SK-N-SH (cell line): ENCODE data around the gene STIM1. TPM values are rescaled to one million over a fixed set of nuclear protein-coding genes. Genes with fewer than 3 reads are reported as not detected.

Experiments
- CTCF ChIA-PET: fragments of 300-600, 350-600 bp; formaldehyde crosslinking; extraction: SDS; loops from one replicate; lab custom pipeline; 2021; lab: Yijun Ruan, JAX
- POLR2A ChIA-PET: fragments of 350-600 bp; sonication (Branson Sonifier 250); formaldehyde crosslinking; extraction: SDS; loops from one replicate; lab custom pipeline; 2020; ENCODE audit warnings: antibody characterized with exemption, inconsistent platforms; lab: Yijun Ruan, JAX
- DNase-seq: peaks from one replicate; pipeline ENCODE4 v3.0.0; 2012
- H2AFZ ChIP-seq: fragments of 200-600 bp; sonication (generic); 2 replicates; pipeline ENCODE4 v1.8.1; 2016; ENCODE audit warnings: antibody characterized with exemption, mild to moderate bottlenecking, low read depth
- H3F3A ChIP-seq: fragments of 200-600 bp; sonication (generic); replicated peaks from 2 replicates; pipeline ENCODE3; 2016; ENCODE audit warnings: antibody characterized with exemption, mild to moderate bottlenecking; ENCODE audit not compliant: insufficient read depth
- H3K27ac ChIP-seq, 2 experiments: fragments of 200-500 bp in 1 of 2; fragments of 200-600 bp in 1 of 2; sonication (Bioruptor generic) in 1 of 2; sonication (generic), shearing (Covaris generic) in 1 of 2; 2 replicates each; pipeline versions ENCODE4 v1.5.1 to v1.6.1; 2014 to 2016; ENCODE audit warnings: low read depth in 2 of 2, inconsistent platforms in 1 of 2, low read length in 1 of 2, mild to moderate bottlenecking in 1 of 2, mixed read lengths in 1 of 2
- H3K27me3 ChIP-seq: fragments of 200-600 bp; sonication (generic), shearing (Covaris generic); 2 replicates; pipeline ENCODE4 v1.6.1; 2016; ENCODE audit warnings: mixed run types; ENCODE audit not compliant: insufficient read depth
- H3K36me3 ChIP-seq, 2 experiments: fragments of 200-500 bp in 1 of 2; fragments of 200-600 bp in 1 of 2; sonication (Bioruptor generic) in 1 of 2; sonication (generic) in 1 of 2; replicated peaks in 1 of 2; 2 replicates each; pipeline versions ENCODE3 to v1.5.1; 2014 to 2016; ENCODE audit warnings: low read length in 1 of 2, mild to moderate bottlenecking in 1 of 2; ENCODE audit not compliant: insufficient read depth in 2 of 2, control insufficient read depth in 1 of 2
- H3K4me1 ChIP-seq, 2 experiments: fragments of 200-500 bp in 1 of 2; fragments of 200-600 bp in 1 of 2; sonication (Bioruptor generic) in 1 of 2; sonication (generic), shearing (Covaris generic) in 1 of 2; 2 replicates each; pipeline versions ENCODE4 v1.5.1 to v1.6.1; 2014 to 2016; ENCODE audit warnings: low read depth in 1 of 2, low read length in 1 of 2, mixed run types in 1 of 2; ENCODE audit not compliant: insufficient read depth in 2 of 2, control insufficient read depth in 1 of 2
- H3K4me2 ChIP-seq: fragments of 200-600 bp; sonication (generic), shearing (Covaris generic); 2 replicates; pipeline ENCODE4 v1.6.1; 2017; ENCODE audit warnings: mixed run types
- H3K4me3 ChIP-seq, 2 experiments: fragments of 200-500 bp in 1 of 2; fragments of 200-600 bp in 1 of 2; sonication (Bioruptor generic) in 1 of 2; sonication (generic), shearing (Covaris generic) in 1 of 2; 2 replicates each; pipeline versions ENCODE4 v1.5.1 to v1.8.1; 2014 to 2016; ENCODE audit warnings: low read depth in 2 of 2, inconsistent platforms in 1 of 2, low read length in 1 of 2, mild to moderate bottlenecking in 1 of 2, mixed read lengths in 1 of 2, moderate library complexity in 1 of 2
- H3K79me2 ChIP-seq: fragments of 200-600 bp; sonication (generic); 2 replicates; pipeline ENCODE4 v1.8.1; 2017; ENCODE audit warnings: mild to moderate bottlenecking; ENCODE audit not compliant: insufficient read depth
- H3K9ac ChIP-seq: fragments of 200-600 bp; sonication (generic); 2 replicates; pipeline ENCODE4 v1.6.1; 2017; ENCODE audit warnings: mixed run types
- H3K9me2 ChIP-seq: fragments of 200-600 bp; sonication (generic); 2 replicates; pipeline ENCODE4 v1.6.1; 2017; ENCODE audit warnings: mixed run types
- H3K9me3 ChIP-seq: fragments of 200-600 bp; sonication (generic); 2 replicates; pipeline ENCODE4 v1.6.1; 2017; ENCODE audit warnings: mixed run types, mild to moderate bottlenecking, moderate library complexity
- H4K20me1 ChIP-seq: fragments of 200-600 bp; sonication (generic); 2 replicates; pipeline ENCODE4 v1.6.1; 2017; ENCODE audit warnings: mild to moderate bottlenecking, mixed run types; ENCODE audit not compliant: insufficient read depth
- ELF1 ChIP-seq: IDR thresholded peaks from 2 replicates; pipeline ENCODE4 v1.4.0; 2012
- EP300 ChIP-seq, 2 experiments: IDR thresholded peaks; 2 replicates each; pipeline versions ENCODE4 v1.4.0 to v1.6.1; 2012; ENCODE audit warnings: borderline replicate concordance in 1 of 2, low read depth in 1 of 2, low read length in 1 of 2
- FOXJ3 ChIP-seq: sonication (generic); formaldehyde crosslinking; IDR thresholded peaks from 2 replicates; pipeline ENCODE4 v1.5.1; 2020; ENCODE audit warnings: mild to moderate bottlenecking, missing genetic modification reagents
- FOXM1 ChIP-seq: IDR thresholded peaks from 2 replicates; pipeline ENCODE4 v1.4.0; 2012; ENCODE audit warnings: low read depth, mild to moderate bottlenecking
- GABPA ChIP-seq: IDR thresholded peaks from 2 replicates; pipeline ENCODE4 v1.4.0; 2012; ENCODE audit warnings: low read depth, mild to moderate bottlenecking
- NFIC ChIP-seq: IDR thresholded peaks from 2 replicates; pipeline ENCODE4 v1.4.0; 2012; ENCODE audit warnings: borderline replicate concordance
- NRF1 ChIP-seq: IDR thresholded peaks from 2 replicates; pipeline ENCODE4 v1.6.1; 2012; ENCODE audit warnings: low read depth, mild to moderate bottlenecking, low read length
- RCOR1 ChIP-seq: fragments of 150-350 bp; IDR thresholded peaks from 2 replicates; pipeline ENCODE4 v1.6.1; 2017; ENCODE audit warnings: antibody characterized with exemption, low read length
- SMC3 ChIP-seq: IDR thresholded peaks from 2 replicates; pipeline ENCODE4 v1.6.1; 2012; ENCODE audit warnings: low read depth, low read length, improper control_type of control experiment
- TAF1 ChIP-seq: IDR thresholded peaks from 2 replicates; pipeline ENCODE4 v1.6.1; 2012; ENCODE audit warnings: low read depth, mild to moderate bottlenecking, low read length, moderate library complexity, borderline replicate concordance
- YY1 ChIP-seq: IDR thresholded peaks from 2 replicates; pipeline ENCODE4 v1.4.0; 2012; ENCODE audit warnings: low read depth, mild to moderate bottlenecking
- WGBS: methylation state at CpG from one replicate; pipeline ENCODE4 v1.1.6; 2017; ENCODE audit warnings: low lambda C conversion rate; 5-methylcytosine and 5-hydroxymethylcytosine counted together
- polyA plus RNA-seq, 3 experiments: library from polyadenylated mRNA; depleted of rRNA; stranded (reverse); fragments of >200 nt; gene quantifications; 2 replicates each; pipeline ENCODE4 v1.2.3, GENCODE V29; 2012
- TF ChIP-seq, protein P1 (sequence below): IDR thresholded peaks from 2 replicates; pipeline ENCODE4 v1.6.1; 2012; ENCODE audit warnings: mild to moderate bottlenecking, low read depth, low read length, moderate library complexity
- TF ChIP-seq, protein P2 (sequence below): IDR thresholded peaks from 2 replicates; pipeline ENCODE4 v1.4.0; 2012; ENCODE audit warnings: low read depth
- TF ChIP-seq, protein P3 (sequence below): fragments of 200-600 bp; sonication (generic); IDR thresholded peaks from 2 replicates; pipeline ENCODE4 v1.6.1; 2017; ENCODE audit warnings: antibody characterized with exemption, mild to moderate bottlenecking, moderate library complexity
- TF ChIP-seq, protein P4 (sequence below): fragments of 150-350 bp; IDR thresholded peaks from 2 replicates; pipeline ENCODE4 v1.6.1; 2016; ENCODE audit warnings: mild to moderate bottlenecking, low read depth, low read length
- TF ChIP-seq, protein P5 (sequence below): IDR thresholded peaks from 2 replicates; pipeline ENCODE4; 2012

STIM1 gene
- polyA plus RNA-seq, 1 of the 3 experiments (the other 2 are of a cell fraction) = 29.5 TPM

DNA sequence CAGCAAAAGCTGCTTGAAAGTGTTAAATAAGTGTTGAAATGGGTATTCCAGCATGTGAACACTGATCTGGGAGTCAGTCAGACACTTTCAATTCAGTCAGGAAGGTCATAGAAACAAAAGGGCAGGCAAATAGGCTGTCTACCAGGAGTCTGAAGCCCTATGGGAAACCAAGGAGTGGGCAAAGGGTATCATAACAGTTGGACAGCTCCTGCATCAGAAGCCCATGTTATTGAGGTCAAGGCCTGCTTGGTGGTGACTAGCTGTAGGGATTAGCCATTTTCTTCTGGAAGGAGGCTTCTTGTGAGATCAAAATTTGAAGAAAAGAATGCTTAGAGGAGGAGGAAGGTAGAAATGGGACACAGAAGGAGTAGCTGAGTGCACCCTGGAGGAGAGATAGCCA, 97.3 kb downstream of the STIM1 start:
- H3K27me3 ChIP-seq = no peaks in the 10 kb centered on the region
- ChIA-PET POLR2A (no interaction called here), CTCF (interaction anchor here (0.7 to 1.6 kb wide), 4 partner anchors 22 to 120 kb away, joined by 3 to 5 read pairs (median 3); no protein-coding TSS in a partner anchor)
- no peak overlapping the region for H3K4me3 ChIP-seq
- no peaks in the 10 kb centered on the region for H3K9me2 ChIP-seq
- no peak overlapping the region for H3K9ac ChIP-seq
- no peaks in the 10 kb centered on the region for H4K20me1 ChIP-seq
- H3K9me3 ChIP-seq = no peaks in the 10 kb centered on the region
- H3K36me3 ChIP-seq = no peaks in the 10 kb centered on the region
- DNase-seq = no peak
- no peak overlapping the region for H3K27ac ChIP-seq
- H3K4me1 ChIP-seq = peaks cover 0 to 9% of the 10 kb centered on the region in 2 experiments; a peak in 2 of 4 replicates
- no peak for TF ChIP-seq YY1
- no peak for TF ChIP-seq NFIC
- TF ChIP-seq, protein P1, sequence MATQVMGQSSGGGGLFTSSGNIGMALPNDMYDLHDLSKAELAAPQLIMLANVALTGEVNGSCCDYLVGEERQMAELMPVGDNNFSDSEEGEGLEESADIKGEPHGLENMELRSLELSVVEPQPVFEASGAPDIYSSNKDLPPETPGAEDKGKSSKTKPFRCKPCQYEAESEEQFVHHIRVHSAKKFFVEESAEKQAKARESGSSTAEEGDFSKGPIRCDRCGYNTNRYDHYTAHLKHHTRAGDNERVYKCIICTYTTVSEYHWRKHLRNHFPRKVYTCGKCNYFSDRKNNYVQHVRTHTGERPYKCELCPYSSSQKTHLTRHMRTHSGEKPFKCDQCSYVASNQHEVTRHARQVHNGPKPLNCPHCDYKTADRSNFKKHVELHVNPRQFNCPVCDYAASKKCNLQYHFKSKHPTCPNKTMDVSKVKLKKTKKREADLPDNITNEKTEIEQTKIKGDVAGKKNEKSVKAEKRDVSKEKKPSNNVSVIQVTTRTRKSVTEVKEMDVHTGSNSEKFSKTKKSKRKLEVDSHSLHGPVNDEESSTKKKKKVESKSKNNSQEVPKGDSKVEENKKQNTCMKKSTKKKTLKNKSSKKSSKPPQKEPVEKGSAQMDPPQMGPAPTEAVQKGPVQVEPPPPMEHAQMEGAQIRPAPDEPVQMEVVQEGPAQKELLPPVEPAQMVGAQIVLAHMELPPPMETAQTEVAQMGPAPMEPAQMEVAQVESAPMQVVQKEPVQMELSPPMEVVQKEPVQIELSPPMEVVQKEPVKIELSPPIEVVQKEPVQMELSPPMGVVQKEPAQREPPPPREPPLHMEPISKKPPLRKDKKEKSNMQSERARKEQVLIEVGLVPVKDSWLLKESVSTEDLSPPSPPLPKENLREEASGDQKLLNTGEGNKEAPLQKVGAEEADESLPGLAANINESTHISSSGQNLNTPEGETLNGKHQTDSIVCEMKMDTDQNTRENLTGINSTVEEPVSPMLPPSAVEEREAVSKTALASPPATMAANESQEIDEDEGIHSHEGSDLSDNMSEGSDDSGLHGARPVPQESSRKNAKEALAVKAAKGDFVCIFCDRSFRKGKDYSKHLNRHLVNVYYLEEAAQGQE = peak; percentile 76; the same call in 1 of the 2 replicates
- H3K4me2 ChIP-seq = no peak overlapping the region
- H3F3A ChIP-seq = peaks cover 3% of the 10 kb centered on the region
- no peaks in the 10 kb centered on the region for H3K79me2 ChIP-seq
- no peak overlapping the region for H2AFZ ChIP-seq

DNA sequence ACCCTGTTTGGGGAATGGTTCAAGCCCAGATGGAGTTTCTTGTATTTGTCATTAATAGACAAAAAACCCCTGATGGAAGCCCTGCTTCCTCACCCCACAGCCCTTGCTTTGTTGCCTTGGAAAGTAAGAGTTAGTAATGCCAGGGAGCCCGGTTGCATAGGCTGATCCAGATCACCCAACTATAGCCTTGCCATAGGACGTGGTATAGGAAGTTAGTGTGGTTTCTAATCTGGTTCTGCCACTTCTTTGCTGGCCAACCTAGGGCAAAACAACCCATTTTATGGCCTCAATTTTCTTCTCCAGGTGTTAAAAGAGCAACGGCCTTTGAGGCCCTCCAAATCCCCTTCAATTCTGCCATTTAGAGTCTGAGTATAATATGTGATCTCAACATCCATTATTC, 97.9 kb downstream of the STIM1 start:
- Histone ChIP-seq H3K27me3 (no peaks in the 10 kb centered on the region), H3K9me2 (no peaks in the 10 kb centered on the region), H3K79me2 (no peaks in the 10 kb centered on the region), H3K9me3 (no peaks in the 10 kb centered on the region), H2AFZ (no peak overlapping the region), H3K36me3 (no peaks in the 10 kb centered on the region), H3K9ac (no peak overlapping the region), H3K27ac (no peak overlapping the region), H4K20me1 (no peaks in the 10 kb centered on the region), H3K4me3 (no peak overlapping the region), H3K4me1 (peaks cover 0 to 9% of the 10 kb centered on the region in 2 experiments; a peak in 2 of 4 replicates), H3F3A (peaks cover 3% of the 10 kb centered on the region), H3K4me2 (no peak overlapping the region)
- no peak for DNase-seq
- TF ChIP-seq TAF1 (no peak), FOXM1 (no peak), SMC3 (no peak), RCOR1 (no peak), YY1 (no peak), FOXJ3 (CRISPR knock-in tag) (no peak), NRF1 (no peak), GABPA (no peak), EP300 (IDR thresholded peaks at IDR 0.05; ENCODE audit: borderline replicate concordance in 1 of 2, low read depth in 1 of 2, low read length in 1 of 2) (no peak), ELF1 (no peak)
- TF ChIP-seq, protein P2, sequence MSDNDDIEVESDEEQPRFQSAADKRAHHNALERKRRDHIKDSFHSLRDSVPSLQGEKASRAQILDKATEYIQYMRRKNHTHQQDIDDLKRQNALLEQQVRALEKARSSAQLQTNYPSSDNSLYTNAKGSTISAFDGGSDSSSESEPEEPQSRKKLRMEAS = no peak
- TF ChIP-seq, protein P3, sequence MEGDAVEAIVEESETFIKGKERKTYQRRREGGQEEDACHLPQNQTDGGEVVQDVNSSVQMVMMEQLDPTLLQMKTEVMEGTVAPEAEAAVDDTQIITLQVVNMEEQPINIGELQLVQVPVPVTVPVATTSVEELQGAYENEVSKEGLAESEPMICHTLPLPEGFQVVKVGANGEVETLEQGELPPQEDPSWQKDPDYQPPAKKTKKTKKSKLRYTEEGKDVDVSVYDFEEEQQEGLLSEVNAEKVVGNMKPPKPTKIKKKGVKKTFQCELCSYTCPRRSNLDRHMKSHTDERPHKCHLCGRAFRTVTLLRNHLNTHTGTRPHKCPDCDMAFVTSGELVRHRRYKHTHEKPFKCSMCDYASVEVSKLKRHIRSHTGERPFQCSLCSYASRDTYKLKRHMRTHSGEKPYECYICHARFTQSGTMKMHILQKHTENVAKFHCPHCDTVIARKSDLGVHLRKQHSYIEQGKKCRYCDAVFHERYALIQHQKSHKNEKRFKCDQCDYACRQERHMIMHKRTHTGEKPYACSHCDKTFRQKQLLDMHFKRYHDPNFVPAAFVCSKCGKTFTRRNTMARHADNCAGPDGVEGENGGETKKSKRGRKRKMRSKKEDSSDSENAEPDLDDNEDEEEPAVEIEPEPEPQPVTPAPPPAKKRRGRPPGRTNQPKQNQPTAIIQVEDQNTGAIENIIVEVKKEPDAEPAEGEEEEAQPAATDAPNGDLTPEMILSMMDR = no peak
- TF ChIP-seq, protein P4, sequence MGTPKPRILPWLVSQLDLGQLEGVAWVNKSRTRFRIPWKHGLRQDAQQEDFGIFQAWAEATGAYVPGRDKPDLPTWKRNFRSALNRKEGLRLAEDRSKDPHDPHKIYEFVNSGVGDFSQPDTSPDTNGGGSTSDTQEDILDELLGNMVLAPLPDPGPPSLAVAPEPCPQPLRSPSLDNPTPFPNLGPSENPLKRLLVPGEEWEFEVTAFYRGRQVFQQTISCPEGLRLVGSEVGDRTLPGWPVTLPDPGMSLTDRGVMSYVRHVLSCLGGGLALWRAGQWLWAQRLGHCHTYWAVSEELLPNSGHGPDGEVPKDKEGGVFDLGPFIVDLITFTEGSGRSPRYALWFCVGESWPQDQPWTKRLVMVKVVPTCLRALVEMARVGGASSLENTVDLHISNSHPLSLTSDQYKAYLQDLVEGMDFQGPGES = no peak
- TF ChIP-seq, protein P5, sequence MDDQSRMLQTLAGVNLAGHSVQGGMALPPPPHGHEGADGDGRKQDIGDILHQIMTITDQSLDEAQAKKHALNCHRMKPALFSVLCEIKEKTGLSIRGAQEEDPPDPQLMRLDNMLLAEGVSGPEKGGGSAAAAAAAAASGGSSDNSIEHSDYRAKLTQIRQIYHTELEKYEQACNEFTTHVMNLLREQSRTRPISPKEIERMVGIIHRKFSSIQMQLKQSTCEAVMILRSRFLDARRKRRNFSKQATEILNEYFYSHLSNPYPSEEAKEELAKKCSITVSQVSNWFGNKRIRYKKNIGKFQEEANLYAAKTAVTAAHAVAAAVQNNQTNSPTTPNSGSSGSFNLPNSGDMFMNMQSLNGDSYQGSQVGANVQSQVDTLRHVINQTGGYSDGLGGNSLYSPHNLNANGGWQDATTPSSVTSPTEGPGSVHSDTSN = no peak
- ChIA-PET POLR2A (no interaction called here), CTCF (interaction anchor here (1.6 kb wide), 1 partner anchor 120 kb away, joined by 5 read pairs; no protein-coding TSS in a partner anchor)
- 91% methylated on average over 3 of the region's 3 CpGs for WGBS
